Measurements from ENCODE around the gene CBLN1. TPM values are rescaled to one million over a fixed set of nuclear protein-coding genes. Genes with fewer than 3 reads are reported as not detected.

The CBLN1 gene
- total RNA-seq, 1 experiment from 2014 or later, result not detected

DNA sequence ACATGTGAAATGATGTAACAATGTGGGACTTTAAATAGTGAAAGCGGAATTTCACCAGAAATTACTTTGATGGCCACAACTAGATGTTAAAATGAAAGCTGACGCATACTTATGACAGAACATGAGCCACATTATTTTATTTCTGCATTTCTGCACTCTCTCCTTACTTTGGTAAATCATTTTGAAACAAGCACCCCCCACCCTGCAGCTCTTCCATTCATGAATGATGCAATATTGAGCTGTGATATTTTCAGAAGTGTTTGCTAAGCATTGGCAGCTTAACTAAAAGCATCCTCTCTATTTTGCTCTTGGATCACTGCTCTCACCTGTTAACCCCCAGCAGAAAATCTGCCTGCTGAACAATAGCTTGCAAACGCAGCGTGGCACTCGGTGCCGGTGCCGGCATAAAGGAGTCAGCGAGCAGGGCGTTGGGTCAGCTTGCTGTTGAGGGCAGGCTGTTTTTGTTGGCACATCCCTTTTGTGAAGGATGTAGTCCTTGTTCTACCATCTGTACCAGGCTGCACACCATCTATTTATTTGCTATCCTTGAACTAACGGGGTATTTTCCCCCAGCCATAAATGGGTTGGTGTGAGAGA, 30.8 kb upstream of the CBLN1 start:
- H3K9me3 ChIP-seq (ENCODE audit: insufficient read depth, low read depth), result no peaks in the 10 kb centered on the region
- TF ChIP-seq EZH2 (IDR thresholded peaks at IDR 0.05; ENCODE audit: low read depth), result no peak
- TF ChIP-seq, protein P1, sequence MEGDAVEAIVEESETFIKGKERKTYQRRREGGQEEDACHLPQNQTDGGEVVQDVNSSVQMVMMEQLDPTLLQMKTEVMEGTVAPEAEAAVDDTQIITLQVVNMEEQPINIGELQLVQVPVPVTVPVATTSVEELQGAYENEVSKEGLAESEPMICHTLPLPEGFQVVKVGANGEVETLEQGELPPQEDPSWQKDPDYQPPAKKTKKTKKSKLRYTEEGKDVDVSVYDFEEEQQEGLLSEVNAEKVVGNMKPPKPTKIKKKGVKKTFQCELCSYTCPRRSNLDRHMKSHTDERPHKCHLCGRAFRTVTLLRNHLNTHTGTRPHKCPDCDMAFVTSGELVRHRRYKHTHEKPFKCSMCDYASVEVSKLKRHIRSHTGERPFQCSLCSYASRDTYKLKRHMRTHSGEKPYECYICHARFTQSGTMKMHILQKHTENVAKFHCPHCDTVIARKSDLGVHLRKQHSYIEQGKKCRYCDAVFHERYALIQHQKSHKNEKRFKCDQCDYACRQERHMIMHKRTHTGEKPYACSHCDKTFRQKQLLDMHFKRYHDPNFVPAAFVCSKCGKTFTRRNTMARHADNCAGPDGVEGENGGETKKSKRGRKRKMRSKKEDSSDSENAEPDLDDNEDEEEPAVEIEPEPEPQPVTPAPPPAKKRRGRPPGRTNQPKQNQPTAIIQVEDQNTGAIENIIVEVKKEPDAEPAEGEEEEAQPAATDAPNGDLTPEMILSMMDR (conservative IDR thresholded peaks at IDR 0.05), result no peak
- CTCF ChIA-PET, result no interaction called here

GRCh38 chr16:49311823-49312222, 30.2 kb upstream of the CBLN1 start:
- Histone ChIP-seq H4K20me1 (ENCODE audit: insufficient read depth) (no peaks in the 10 kb centered on the region), H3K4me3 (no peak overlapping the region), H3K4me1 (replicated peaks; ENCODE audit: insufficient read depth) (no peaks in the 10 kb centered on the region), H3K36me3 (ENCODE audit: low read depth) (no peaks in the 10 kb centered on the region), H2AFZ (no peak overlapping the region), H3K79me2 (ENCODE audit: low read depth) (no peaks in the 10 kb centered on the region), H3K27me3 (ENCODE audit: insufficient read depth, low read depth) (no peaks in the 10 kb centered on the region), H3K27ac (no peak overlapping the region), H3K9me2 (ENCODE audit: insufficient read depth) (no peaks in the 10 kb centered on the region), H3K9me3 (ENCODE audit: insufficient read depth, low read depth) (no peaks in the 10 kb centered on the region), H3K4me2 (no peak overlapping the region), H3F3A (ENCODE audit: insufficient read depth, low read depth) (no peaks in the 10 kb centered on the region)
- intact Hi-C loops (cut with micrococcal nuclease; ENCODE audit: unreplicated experiment), result no loop called here
- TF ChIP-seq, protein P1 (conservative IDR thresholded peaks at IDR 0.05), result no peak
- no peak for TF ChIP-seq EZH2 (IDR thresholded peaks at IDR 0.05; ENCODE audit: low read depth)
- no peak for DNase-seq
- ChIA-PET CTCF (no interaction called here), POLR2A (ENCODE audit: unreplicated experiment) (no interaction called here)
- no TSS peak for BruUV-seq (replicated peaks)

More for the DNA sequence above, 30.8 kb upstream of the CBLN1 start:
- Histone ChIP-seq H3K4me1 (replicated peaks; ENCODE audit: insufficient read depth) (no peaks in the 10 kb centered on the region), H3K27ac (no peak overlapping the region), H3K4me3 (no peak overlapping the region), H3K27me3 (ENCODE audit: insufficient read depth, low read depth) (no peaks in the 10 kb centered on the region), H3K9me2 (ENCODE audit: insufficient read depth) (no peaks in the 10 kb centered on the region), H3K4me2 (no peak overlapping the region), H2AFZ (no peak overlapping the region), H3K79me2 (ENCODE audit: low read depth) (no peaks in the 10 kb centered on the region), H3F3A (ENCODE audit: insufficient read depth, low read depth) (no peaks in the 10 kb centered on the region), H4K20me1 (ENCODE audit: insufficient read depth) (no peaks in the 10 kb centered on the region), H3K36me3 (ENCODE audit: low read depth) (no peaks in the 10 kb centered on the region)
- no TSS peak for BruUV-seq (replicated peaks)
- DNase-seq, result no peak
- intact Hi-C loops (cut with micrococcal nuclease; ENCODE audit: unreplicated experiment), result no loop called here
- POLR2A ChIA-PET (ENCODE audit: unreplicated experiment), result no interaction called here

DNA sequence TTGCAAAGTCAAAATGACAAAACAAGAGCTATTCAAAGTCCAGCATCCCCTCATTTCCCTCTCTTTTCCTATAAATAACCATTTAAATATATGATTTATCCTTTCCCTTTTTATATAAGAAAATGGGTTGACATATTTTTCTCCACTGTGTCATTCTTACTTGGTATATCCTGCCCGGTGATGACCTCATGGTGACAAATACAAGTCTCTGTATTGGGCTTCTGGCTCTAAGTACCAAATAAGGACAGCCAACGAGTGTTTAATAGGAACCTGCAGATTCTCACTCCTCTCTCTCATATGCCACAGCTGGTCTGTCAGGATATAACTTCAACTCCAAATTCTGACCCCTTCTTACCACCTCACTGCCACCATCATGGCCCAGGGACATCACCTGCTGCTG, 25.5 kb upstream of the CBLN1 start:
- BruUV-seq (replicated peaks), result no TSS peak
- intact Hi-C loops (cut with micrococcal nuclease; ENCODE audit: unreplicated experiment), result no loop called here
- CTCF ChIA-PET, result no interaction called here
- no peak overlapping the region for H2AFZ ChIP-seq
- no peak overlapping the region for H3K4me3 ChIP-seq
- no peaks in the 10 kb centered on the region for H3K9me2 ChIP-seq (ENCODE audit: insufficient read depth)
- no peaks in the 10 kb centered on the region for H3K27me3 ChIP-seq (ENCODE audit: insufficient read depth, low read depth)
- no peaks in the 10 kb centered on the region for H4K20me1 ChIP-seq (ENCODE audit: insufficient read depth)
- H3K9me3 ChIP-seq (ENCODE audit: insufficient read depth, low read depth), result no peaks in the 10 kb centered on the region
- TF ChIP-seq EZH2 (IDR thresholded peaks at IDR 0.05; ENCODE audit: low read depth), result no peak
- TF ChIP-seq, protein P1 (conservative IDR thresholded peaks at IDR 0.05), result no peak
- POLR2A ChIA-PET (ENCODE audit: unreplicated experiment), result no interaction called here
- no peak overlapping the region for H3K27ac ChIP-seq
- no peaks in the 10 kb centered on the region for H3K36me3 ChIP-seq (ENCODE audit: low read depth)
- no peaks in the 10 kb centered on the region for H3K4me1 ChIP-seq (replicated peaks; ENCODE audit: insufficient read depth)
- H3K79me2 ChIP-seq (ENCODE audit: low read depth), result no peaks in the 10 kb centered on the region
- DNase-seq, result no peak
- H3K4me2 ChIP-seq, result no peak overlapping the region
- H3F3A ChIP-seq (ENCODE audit: insufficient read depth, low read depth), result no peaks in the 10 kb centered on the region
